ENCODE data around the gene TMEM132A. TPM values are rescaled to one million over a fixed set of nuclear protein-coding genes. Genes with fewer than 3 reads are reported as not detected.

The TMEM132A gene
- total RNA-seq, 4 donors from 2014 or later = 3.2 to 8.9 (median 6.5) TPM

DNA sequence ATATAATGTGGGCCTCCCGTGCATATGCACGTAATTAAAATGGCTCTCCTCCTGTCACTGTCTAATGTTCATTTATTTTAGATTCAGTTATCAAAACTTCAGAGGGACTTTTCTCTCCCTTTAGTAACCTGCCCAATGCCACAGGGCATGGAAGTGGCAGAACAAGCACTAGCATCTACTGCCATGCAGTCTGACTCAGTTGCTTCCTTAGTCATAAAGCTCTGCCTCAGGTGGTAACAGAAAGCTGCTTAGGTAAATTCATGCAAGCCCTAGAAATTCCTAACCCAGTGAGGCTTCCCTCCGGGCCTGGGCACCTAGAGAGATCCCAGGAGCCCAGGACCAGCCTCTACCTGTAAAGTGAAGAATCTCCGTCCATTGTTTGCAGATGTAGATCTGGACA, 26.8 kb upstream of the TMEM132A start:
- H3K36me3 ChIP-seq = peaks cover 8 to 100% of the 10 kb centered on the region in 2 donors
- peaks cover 0 to 5% (median 0%) of the 10 kb centered on the region in 3 donors for H3K4me1 ChIP-seq
- no peak overlapping the region for H3K27ac ChIP-seq
- no peaks in the 10 kb centered on the region for H3K27me3 ChIP-seq
- no peaks in the 10 kb centered on the region for H3K9me3 ChIP-seq
- WGBS, 2 donors (ENCODE audit: low coverage in 1 of 2) = 83 to 90% methylated on average over 2 to 4 of the region's 4 CpGs
- no peak overlapping the region for H3K4me3 ChIP-seq
- TF ChIP-seq, protein P1, sequence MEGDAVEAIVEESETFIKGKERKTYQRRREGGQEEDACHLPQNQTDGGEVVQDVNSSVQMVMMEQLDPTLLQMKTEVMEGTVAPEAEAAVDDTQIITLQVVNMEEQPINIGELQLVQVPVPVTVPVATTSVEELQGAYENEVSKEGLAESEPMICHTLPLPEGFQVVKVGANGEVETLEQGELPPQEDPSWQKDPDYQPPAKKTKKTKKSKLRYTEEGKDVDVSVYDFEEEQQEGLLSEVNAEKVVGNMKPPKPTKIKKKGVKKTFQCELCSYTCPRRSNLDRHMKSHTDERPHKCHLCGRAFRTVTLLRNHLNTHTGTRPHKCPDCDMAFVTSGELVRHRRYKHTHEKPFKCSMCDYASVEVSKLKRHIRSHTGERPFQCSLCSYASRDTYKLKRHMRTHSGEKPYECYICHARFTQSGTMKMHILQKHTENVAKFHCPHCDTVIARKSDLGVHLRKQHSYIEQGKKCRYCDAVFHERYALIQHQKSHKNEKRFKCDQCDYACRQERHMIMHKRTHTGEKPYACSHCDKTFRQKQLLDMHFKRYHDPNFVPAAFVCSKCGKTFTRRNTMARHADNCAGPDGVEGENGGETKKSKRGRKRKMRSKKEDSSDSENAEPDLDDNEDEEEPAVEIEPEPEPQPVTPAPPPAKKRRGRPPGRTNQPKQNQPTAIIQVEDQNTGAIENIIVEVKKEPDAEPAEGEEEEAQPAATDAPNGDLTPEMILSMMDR (IDR thresholded peaks at IDR 0.05) = no peak
- no peak for ATAC-seq

DNA sequence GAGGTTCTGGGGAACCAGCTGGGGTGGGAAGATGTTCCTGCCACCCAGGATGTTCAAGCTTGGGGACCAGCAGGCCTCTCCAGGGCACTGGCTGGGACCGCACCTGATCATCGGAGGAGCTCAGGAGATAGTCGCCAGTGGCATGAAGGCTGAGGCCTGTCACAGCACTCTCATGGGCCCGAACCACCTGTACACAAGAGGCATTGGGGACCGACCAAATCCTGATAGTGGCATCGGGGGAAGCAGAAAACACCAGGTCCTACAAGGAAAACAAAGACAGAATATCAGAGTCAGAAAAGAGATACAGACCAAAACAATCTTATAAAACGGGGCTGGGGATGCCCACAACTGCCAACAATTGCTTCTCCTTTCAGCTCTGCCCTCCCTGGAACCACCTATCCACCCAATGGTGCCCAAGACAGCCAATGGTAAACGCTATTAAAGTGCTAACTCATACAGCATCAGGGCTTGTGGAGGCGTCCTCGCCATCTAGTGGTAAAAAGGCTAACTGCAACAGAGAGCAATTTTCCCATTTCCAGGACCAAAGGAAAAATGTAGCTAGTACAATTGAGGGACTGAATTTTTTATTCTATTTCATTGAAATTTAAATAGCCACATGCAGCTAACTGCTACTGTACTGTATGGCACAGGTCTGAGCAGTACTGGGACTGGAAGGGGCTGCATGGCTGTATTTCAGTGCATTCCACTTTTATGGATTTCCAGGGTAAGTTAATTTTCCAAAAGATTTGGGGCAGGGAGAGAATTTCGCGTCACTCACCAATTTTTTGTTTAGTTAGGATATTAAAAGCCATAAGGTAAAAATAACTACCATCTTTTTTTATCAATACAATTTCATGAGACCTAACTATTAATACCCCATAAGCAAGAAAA, 25.0 kb upstream of the TMEM132A start:
- H3K36me3 ChIP-seq = peaks cover 8 to 95% of the 10 kb centered on the region in 2 donors

DNA sequence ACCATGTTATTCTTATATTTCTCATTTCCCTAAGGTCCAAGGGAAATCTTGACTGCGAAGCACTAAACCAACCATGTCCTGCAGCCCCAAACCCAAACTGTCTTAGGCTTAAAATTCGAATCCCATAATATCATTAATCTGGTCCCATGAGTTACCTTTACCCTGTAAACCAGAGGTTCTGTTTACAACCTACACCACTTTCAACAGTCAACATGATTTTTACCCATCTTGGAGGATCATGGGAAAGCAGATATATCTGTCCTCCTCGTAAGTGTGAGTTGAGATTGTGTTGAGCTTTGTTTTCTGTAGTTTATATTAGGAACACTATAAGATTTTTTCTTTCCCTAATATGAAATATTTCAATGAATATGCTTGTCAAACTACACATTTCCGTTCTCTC, 24.3 kb upstream of the TMEM132A start:
- Histone ChIP-seq H3K36me3 (peaks cover 8 to 88% of the 10 kb centered on the region in 2 donors), H3K9me3 (no peaks in the 10 kb centered on the region)
- TF ChIP-seq POLR2AphosphoS5 (IDR thresholded peaks at IDR 0.05) (no peak), POLR2A (IDR thresholded peaks at IDR 0.05) (no peak), EP300 (IDR thresholded peaks at IDR 0.05) (no peak)
- TF ChIP-seq, protein P1 (IDR thresholded peaks at IDR 0.05) = no peak

More for the DNA sequence above, 25.0 kb upstream of the TMEM132A start:
- H3K27ac ChIP-seq = no peak overlapping the region
- H3K4me1 ChIP-seq = peaks cover 0 to 18% (median under 1%) of the 10 kb centered on the region in 3 donors
- no peaks in the 10 kb centered on the region for H3K9me3 ChIP-seq
- ATAC-seq = peak; percentile 68
- no peak overlapping the region for H3K4me3 ChIP-seq
- 34 to 54% methylated on average over 7 to 12 of the region's 12 CpGs for WGBS, 2 donors (ENCODE audit: low coverage in 1 of 2)
- no peak for TF ChIP-seq EP300 (IDR thresholded peaks at IDR 0.05)
- TF ChIP-seq, protein P1 (IDR thresholded peaks at IDR 0.05) = peak; percentile 89 to 97 (median 92)
- no peaks in the 10 kb centered on the region for H3K27me3 ChIP-seq

GRCh38 chr11:60900673-60901404, 23.4 kb upstream of the TMEM132A start:
- peaks cover 8 to 79% of the 10 kb centered on the region in 2 donors for H3K36me3 ChIP-seq
- H3K27ac ChIP-seq = no peak overlapping the region
- H3K9me3 ChIP-seq = no peaks in the 10 kb centered on the region
- ATAC-seq = no peak
- 82 to 95% methylated on average over 2 to 4 of the region's 13 CpGs for WGBS, 2 donors (ENCODE audit: low coverage in 1 of 2)
- H3K4me1 ChIP-seq = peaks cover 3 to 34% (median 10%) of the 10 kb centered on the region in 3 donors
- TF ChIP-seq POLR2A (IDR thresholded peaks at IDR 0.05) (no peak), POLR2AphosphoS5 (IDR thresholded peaks at IDR 0.05) (no peak), EP300 (IDR thresholded peaks at IDR 0.05) (no peak)
- TF ChIP-seq, protein P1 (IDR thresholded peaks at IDR 0.05) = no peak
- no peaks in the 10 kb centered on the region for H3K27me3 ChIP-seq
- H3K4me3 ChIP-seq = no peak overlapping the region

More for the DNA sequence above, 24.3 kb upstream of the TMEM132A start:
- Histone ChIP-seq H3K4me1 (peaks cover under 1 to 25% (median 7%) of the 10 kb centered on the region in 3 donors), H3K4me3 (no peak overlapping the region), H3K27ac (no peak overlapping the region), H3K27me3 (no peaks in the 10 kb centered on the region)
- WGBS, 2 donors (ENCODE audit: low coverage in 1 of 2) = 55 to 81% methylated on average over 4 of the region's 4 CpGs
- no peak for ATAC-seq

Data from gastroesophageal sphincter (tissue), 4 donors.